NCI-H2171 (cell line): ENCODE data around the gene RGPD5.
"Not testable (repeated sequence)": the region's sequence is repeated elsewhere in the genome, so short reads cannot be mapped to it uniquely, and the experiment has no call there.

ENCODE experiments used
- DNase-seq: peaks from one replicate; lab custom pipeline; 2025; lab: John Stamatoyannopoulos, UW

Gene RGPD5

DNA sequence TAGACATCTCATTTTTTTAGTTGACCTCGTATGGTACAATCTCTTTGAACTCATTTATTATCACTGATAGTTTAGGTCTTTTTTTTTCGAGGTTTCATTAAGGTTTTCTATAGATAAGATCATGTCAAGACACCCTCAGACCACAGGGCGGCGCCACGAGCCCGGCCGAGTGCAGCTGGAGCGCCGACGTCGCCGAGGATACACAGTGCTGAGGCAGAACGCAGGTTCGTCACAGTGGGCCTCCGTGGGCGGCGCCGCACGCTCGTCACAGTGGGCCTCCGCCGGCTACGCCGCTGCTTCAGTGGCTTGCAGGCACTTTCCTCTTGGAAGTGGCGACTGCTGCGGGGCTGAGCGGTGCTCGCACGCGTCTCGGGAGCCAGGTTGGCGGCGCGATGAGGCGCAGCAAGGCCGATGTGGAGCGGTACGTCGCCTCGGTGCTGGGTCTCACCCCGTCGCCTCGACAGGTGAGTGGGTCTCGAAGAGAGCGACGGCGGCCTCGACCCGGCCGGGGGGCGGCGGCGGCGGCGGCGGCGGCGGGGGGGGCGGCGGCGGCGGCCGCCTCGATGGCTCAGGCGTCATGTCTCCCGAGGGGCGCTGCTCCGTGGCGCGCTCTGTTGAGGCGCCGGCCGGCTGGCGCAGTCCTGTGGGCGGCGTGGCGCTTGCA is at the start of gene RGPD5:
TSS of gene RGPD5 (plus strand) at position 232 of the 664 bp plus-strand sequence. CDS start at position 393, 161 bp downstream.
- not testable (repeated sequence) for DNase-seq

DNA sequence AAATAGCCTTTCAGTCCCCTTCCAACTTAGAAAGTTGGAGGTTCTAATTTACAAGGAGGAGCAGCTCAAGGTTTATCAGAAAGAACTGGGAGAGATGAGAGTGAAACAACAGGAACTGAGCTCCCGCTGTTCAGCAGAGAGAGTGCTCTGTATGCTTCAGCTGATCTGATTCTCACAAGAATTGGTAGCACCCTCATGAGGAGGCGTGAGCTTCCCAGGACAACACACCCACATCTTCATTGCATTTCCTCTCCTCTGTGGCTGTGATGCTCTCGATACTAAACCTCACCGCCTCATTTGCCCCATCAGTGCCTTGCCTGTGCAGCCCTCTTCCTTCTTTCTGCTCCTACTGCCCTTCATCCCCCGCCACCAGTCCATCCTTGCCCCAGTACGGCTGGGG is 42.5 kb upstream of the RGPD5 start:
- DNase-seq, result not testable (repeated sequence)

DNA sequence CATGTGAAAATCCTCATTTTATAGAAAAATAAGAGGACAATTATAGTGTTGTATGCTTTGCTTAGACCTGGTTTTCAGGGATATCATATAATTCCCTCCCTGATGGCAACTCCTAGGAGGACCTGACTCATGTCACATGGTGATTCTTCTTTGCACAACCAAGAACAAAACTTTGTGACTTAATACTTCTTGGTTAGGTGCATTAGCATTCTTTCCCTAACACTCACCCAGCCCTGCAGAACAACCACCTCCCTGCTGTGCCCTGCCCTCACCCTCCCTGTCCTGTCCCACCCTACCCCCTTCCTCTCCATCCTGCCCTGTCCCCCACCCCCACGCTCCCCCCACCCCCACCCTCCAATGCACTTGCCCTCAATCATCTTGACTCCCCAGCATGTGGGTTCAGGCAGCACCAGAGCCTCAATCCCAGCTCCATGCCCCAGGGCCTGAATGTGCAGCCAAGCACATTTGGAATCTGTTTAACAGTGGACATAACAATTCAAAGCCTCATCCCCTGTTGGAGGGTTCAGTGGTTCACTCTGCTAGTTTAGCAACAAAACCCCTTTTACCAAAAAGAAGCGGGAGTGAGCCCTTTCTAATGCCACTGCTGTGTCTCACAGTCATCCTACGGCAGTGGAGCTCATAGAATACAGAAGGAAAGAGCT is 36.8 kb upstream of the RGPD5 start:
- not testable (repeated sequence) for DNase-seq

DNA sequence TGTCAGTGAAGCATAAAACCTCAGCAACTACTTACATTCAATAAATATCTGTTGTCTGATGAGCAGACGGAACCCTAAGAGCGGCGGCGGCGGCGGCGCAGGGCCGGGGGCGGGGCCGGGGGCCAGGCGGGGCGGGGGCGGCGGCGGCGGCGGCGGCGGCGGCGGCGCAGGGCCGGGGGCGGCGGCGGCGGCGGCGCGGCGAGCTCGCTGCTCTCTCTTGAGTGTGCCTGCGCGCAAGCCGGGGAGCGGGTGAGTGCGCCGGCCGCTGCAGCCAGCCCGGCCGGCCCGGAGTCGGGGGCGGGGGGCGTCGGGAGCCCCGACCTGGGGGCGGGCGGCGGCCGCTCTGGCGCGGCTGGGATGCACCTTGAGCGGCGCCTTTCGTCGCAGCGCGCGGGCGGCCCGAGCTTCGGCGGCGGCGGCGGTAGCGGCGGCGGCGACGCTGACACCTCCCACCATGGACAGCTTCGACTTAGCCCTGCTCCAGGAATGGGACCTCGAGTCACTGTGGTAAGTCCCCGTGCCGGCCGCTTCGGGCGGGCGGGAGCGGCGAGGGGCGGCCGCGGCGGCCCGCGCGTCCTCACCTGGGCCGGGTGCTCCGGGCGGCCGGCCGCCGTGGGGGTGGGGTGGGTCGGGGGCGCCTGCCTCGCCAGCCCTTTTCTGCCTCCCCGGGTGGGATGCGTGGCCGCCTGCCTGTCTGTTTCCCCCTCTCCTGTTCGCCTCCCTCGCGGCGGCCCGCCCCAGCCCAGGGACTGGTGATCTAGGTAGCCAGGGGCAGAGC is 33.7 kb upstream of the RGPD5 start:
- not testable (repeated sequence) for DNase-seq

DNA sequence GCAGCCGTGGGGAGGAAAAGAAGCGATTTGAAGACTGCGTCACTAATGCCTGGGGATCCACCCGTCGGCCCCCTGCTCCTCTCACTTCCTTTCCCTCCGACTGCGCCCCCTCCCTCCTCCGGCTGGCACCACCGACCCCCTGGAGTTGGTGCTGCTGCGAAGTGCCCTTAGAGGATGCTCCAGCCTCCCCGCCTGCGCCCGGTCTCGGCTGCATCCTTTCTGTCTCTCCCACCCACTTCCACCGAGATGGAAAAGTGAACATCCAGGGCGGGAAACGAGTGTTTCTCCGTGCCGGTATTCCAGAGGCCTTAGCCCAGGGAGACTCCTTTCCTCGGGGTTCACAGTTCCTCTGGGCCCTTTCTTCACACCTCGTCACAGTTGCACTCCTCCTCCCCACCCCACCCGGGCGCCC is 33.1 kb upstream of the RGPD5 start:
- not testable (repeated sequence) for DNase-seq

DNA sequence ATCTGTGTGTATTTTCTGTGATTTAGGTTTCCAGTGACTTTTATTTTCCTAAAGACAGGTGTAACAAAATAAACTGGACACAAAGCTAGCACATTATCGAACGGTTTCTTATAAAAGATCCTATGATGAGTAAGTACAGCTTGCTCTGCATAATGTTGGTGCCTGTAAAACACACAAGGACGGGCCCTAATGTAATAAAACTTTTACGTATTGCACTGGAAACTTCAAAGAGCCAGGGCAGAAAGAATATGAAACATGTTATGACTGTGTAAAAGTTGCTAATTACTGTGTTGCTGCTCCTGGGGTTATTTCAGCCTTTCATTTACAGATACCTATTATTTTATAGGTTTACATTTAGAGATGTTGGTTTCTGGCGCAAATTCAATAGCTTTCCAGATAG is 32.1 kb upstream of the RGPD5 start:
- not testable (repeated sequence) for DNase-seq

DNA sequence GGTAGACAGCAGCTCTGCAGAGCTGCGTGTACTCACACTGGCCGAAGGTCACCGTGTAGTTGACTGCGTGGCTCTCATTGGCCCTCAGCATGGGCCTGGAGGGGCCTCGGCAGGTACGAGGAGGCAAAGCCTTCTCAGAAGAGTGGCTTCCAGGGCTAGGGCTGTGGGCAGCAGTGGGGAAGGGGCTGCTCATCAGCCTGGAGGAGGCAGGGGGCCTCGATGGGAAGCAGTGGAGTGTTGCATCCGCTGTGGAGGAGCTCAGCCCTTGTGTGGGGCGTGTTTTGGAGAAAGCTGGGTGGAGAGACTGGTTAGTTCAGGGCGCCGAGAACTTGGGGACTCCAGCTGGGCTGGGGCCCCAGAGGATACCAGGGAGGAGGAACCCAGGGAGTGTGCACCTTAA is 28.0 kb upstream of the RGPD5 start:
- DNase-seq, result not testable (repeated sequence)

DNA sequence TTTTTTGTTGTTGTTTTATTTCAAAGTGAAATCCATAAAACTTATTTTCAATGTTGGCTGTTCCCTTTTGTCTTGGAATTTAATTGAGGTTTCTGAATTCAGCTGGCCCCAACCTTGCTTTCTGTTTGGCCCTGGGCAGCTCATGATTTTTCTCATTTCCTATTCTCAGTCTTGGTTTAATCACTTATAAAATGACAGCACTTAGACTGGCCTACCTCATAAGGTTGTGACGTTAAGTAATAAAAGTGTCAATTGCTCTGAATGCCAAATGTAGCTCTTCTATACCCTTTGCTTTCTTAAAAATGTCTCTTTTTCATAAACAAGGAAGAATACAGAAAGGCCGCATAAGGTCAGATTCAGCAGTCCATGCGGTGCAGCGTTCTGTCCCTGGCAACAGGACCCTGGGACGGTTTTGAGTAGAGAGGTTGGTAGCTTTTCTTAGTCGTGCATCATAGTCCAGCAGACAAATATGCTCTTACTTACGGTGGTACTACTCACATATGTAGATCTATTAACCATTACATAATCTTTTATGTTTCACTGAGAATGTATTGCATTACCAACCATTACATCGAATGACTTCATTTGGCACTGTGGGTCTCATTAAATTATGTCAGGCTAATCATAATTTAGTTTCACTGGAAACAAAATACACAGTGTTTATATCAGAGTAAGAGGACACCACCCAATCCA is 27.1 kb upstream of the RGPD5 start:
- not testable (repeated sequence) for DNase-seq

DNA sequence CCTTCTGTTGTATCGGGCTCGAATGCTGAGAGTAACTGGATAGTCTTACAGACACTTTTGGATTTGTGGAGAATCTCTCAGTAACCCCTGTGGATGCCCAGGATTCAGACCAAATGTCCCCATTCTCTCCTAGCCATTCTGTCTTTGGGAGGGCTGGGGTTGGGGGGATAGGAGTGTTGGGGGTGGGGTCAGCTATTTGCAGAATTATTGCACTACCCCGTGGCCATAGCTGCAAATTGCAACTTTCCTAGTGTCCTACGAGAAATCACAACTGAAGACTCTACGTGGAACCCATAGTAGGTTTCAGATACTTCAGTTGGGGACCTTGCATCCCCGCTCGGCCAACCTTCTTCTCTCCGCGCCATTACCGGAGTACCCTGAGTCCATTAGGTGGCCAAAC is 25.2 kb upstream of the RGPD5 start:
- not testable (repeated sequence) for DNase-seq

DNA sequence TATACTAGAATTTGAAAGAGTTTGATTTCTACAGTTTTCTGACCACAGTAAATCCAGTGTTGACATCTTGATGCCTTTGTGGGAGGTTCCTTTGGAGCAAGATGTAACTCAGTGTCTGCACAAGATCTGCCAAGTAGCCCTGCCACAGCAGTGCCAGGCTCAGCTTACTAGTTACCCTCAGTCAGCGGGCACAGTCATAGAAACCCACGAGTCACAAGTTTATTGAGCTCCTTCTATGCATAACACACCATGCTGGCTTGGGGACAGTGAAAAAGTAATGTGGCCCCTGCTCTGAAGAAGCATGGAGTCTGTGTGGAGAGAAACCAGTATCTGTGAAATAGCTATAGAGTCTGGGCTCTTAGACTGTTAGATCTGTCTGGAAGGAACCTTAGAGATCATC is 15.0 kb upstream of the RGPD5 start:
- DNase-seq, result not testable (repeated sequence)

DNA sequence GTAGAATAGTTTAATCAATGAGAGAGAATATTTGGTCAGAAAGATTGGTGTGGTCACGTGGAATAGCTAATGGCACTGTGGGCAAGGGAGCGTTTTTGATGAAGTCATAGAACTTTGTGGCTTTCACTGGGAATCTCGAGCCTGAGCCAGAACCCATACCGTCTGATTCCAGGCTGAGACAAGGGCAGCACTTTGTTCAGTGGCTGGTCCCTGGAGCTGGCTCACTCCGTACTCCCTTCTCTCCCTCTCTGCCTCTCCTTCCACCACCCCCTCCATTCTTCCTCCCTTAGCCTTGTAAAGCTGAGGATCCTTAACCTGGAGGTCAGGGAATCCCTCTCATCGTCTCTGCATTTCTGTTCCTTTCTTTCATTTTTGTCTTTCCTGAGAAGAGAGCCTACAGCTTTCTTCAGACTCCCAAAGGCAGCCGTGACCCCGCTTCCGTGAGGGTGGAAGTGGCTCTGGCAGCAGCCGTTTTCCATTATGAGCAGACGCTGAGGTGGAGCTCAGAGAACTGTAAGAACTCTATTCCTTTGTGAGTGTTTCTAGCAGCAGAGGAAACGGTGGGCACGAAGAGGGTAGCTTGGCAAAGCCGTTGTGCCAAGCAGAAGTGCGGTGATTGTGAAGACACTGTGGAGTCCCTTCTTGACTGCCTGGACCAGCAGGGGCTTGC is 12.8 kb upstream of the RGPD5 start:
- DNase-seq, result not testable (repeated sequence)

DNA sequence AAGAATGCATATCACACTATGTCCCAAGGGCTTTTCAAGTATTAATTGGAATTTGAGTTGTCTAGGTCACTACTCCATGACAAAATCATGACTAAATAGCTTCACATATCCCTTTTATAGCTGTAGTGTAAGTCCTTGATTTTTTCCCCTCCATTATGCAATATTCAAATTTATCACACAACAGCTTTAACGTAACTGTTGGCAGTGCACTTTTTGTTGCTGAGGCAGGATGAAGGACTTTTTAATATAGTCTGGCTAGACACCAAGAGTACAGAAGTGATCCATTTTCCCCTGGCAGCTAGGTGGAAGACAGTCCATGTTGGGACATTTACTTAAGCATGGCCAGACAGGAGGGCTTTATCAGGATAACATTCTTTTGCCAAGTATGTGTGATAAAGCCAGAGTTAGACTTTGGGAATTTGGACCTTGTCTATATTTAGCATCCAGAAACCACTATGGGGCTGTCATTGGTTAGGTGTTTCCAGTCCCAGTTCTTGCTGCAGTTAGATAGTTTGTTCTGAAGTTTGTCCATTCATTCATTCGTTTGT is 11.6 kb upstream of the RGPD5 start:
- DNase-seq, result not testable (repeated sequence)

DNA sequence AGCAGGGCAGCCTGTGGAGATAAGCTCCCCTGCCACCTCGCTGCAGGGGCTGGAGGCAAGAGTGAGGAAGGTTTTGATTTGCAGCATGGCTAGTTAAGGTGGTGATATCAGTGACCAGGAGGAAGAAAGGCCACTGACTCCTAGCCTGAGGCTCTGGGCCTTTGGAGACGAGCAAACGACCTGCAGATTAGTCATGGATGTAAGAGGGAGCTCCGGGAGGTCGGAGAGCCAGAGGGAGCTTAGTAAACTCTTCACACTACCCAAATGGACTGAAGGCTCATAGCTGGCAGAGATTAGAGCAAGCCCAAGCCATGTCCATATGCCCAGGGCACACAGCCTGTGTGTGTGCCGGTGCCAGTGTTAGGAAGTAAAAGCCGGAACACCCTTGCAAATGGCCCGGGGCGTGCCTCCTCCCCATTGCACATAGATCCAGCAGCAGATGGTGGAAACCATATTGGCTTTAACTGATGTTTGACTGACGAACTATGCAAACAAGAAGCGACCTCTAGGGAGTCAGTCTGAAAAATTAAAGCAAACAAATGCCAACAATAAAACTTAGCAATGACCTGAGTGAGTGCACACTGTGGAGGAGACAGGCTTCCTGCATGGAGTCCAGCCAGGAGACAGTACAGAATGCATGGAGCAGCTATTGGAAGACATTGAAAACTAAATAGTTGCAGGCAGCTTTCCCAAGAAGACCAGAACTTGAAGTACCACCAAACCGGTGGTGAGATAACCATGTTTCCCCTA is 2.4 kb upstream of the RGPD5 start:
- DNase-seq, result not testable (repeated sequence)

DNA sequence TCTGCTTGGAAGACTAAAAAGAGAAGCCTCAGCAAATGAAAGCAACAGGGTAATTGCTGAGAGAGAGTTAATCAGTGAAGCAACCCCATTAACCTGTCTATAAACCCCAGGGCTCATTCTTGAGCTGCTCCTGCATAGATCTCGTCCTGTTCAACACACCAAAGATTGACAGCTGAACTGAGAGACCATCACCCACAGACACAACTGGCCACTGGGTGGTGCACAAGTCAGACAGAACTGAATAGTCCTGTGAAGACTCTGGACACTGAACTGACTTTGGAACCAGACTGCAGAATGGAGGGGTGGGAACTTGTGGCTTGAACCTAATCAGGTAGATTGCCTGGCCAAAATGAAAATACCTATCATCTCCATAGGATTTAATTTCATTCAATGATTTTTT is 1.4 kb upstream of the RGPD5 start:
- DNase-seq, result not testable (repeated sequence)

DNA sequence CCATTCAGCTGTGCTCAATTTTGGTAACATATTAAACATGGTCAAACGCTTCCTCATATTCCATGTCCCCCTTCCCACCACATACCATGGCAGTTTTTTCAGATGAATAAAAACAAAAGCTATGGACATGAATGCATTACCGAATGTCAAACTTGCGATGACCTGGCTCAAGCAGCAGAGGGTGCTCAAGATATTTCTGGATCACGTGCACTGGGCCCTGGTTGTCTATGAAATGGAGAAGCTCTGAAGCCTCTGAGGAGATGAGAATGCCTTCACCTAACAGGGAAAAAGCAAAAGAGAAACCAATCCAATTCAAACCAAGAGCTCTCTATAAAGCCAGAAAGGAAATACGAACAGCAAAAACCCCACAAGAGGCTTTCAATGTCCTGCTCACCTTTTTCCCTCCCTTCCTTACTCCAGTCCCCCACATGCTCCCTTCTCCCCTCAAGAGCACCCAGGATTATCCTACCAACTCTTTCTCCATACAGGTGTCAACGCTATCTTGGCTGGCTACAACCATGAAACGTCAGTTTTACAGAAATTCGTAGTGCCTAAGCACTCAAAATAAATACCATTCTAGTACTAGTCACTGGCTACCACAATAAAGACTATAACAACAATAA is 77.1 kb downstream of the RGPD5 start:
- not testable (repeated sequence) for DNase-seq

DNA sequence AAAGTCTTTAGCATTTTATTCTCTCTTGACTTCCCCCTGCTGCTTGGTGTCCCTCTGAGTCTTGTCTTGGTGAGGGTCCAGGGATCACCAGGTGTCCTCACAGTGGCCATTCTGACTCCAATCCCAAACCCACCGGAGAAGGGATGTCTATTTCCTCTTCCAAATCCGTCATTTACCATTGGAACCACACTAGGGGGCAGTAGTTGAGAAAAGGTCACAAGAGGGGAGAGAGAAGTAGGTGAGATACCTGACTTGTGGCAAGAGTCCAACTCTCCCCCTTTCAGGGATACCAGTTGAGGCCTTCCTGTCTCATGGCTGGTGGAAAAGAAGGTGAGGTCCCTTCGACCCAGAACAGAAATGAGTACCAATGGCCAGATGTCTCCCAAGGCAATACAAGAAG is 82.5 kb downstream of the RGPD5 start:
- not testable (repeated sequence) for DNase-seq

DNA sequence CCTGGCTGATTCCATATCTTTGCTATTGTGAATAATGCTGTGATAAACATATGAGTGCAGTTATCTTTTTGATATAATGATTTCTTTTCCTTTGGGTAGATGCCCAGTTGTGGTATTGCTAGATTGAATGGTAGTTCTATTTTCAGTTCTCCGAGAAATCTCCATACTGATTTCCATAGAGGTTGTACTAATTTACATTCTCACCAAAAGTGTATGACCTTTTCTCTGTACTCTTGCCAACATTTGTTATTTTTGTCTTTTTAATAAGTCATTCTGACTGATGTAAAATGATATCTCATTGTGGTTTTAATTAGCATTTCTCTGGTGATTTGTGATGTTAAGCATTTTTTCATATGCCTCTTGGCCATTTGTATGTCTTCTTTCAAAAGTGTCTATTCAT is 88.0 kb downstream of the RGPD5 start:
- DNase-seq, result not testable (repeated sequence)

DNA sequence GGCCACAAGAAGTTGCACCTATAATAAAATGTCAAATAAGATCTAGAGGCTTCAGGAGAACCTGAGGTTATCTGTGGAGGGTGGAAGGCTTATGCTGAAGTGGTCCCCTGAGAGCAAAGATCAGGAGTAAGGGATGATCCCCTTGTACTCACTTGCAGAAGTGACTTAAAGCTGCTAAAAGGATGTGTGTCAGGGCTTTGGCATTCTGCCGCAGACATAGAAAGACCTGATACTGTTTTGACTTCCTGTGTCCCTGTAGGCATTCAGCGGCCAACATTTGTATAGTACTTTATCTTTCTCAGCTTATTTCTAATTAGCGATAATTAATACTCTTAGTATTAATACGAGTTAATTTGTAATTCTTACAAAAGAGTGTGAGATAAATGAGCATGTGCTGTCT is 94.3 kb downstream of the RGPD5 start:
- DNase-seq, result not testable (repeated sequence)

DNA sequence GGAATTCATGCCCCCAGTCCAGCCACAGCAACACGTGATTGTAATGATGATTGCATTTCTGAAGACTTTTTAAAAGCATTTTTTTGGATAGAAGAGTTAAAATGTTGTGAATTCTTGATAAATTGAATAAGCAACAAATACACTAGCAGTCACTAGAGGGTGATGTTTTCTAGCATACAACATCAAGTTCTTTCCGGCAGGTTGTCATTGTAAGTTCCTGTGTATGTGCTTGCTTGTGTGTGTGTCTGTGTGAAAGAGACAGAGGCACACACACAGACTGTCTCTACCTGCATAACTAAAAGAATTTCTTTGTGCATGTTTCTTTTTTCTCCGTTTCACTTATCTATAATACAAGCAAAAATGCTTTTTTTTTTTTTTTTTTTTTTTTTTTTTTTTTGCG is 95.8 kb downstream of the RGPD5 start:
- not testable (repeated sequence) for DNase-seq

DNA sequence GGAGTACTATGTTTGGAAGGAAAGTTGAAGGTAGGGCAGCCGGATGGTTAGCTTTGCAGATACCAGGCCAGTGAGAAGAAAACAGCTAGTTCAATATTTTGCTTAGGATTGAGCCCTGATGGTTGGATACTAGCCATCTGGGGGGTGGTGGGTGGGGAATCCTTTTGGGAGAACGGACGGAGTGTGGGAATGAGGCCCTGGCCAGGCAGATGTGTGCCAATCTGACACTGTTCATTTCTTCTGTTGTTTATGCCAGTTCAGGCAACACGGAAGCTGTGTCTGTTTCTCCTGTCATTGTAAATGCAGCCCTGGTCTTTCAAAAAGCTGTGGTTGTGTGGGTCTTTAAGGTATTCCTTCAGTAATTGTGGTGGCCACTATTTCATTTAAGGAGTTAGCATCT is 96.9 kb downstream of the RGPD5 start:
- DNase-seq, result not testable (repeated sequence)
